HCT116 (cell line): ENCODE results near the gene JAK1. TPM values are rescaled to one million over a fixed set of nuclear protein-coding genes. Genes with fewer than 3 reads are reported as not detected.

Experiments
- ATAC-seq: fragments of 200-7000 bp; cut with Tn5 transposase; 2 replicates; pipeline ENCODE4 v1.9.1; 2020; ENCODE audit warnings: mild to moderate bottlenecking, moderate library complexity
- BruUV-seq: library from RNA; stranded (reverse); fragments of 400-500 nt; replicated peaks from 2 replicates; lab custom pipeline; 2021; lab: Mats Ljungman, UMichigan
- CTCF ChIA-PET: fragments of 300-600 bp; sonication (Branson Sonifier 250); formaldehyde crosslinking; loops from one replicate; lab custom pipeline; 2021; ENCODE audit warnings: antibody characterized with exemption; lab: Charles Lee
- POLR2A ChIA-PET: fragments of 300-600, 350-600 bp; sonication (Branson Sonifier 250); formaldehyde crosslinking; loops from one replicate; lab custom pipeline; 2021; ENCODE audit warnings: antibody characterized with exemption; lab: Charles Lee
- RAD21 ChIA-PET, 2 experiments: fragments of 300-600 bp; sonication (Branson Sonifier 250); formaldehyde crosslinking; loops; one replicate each; lab custom pipeline; 2023; ENCODE audit warnings: low total read pairs in 2 of 2; ENCODE audit not compliant: uncharacterized antibody in 2 of 2, unreplicated experiment in 2 of 2, low non-redundant PET in 1 of 2; lab: Charles Lee
- DNase-seq: peaks from one replicate; pipeline ENCODE4 v3.0.0-alpha.2; 2010; ENCODE audit warnings: low read depth, low spot score
- H2AFZ ChIP-seq: fragments of 200-600 bp; shearing (Covaris generic), sonication (generic); 2 replicates; pipeline ENCODE4 v1.6.1; 2017; ENCODE audit warnings: low read depth, mixed run types, mixed read lengths, antibody characterized with exemption, low read length; ENCODE audit not compliant: poor library complexity, severe bottlenecking
- H3K27ac ChIP-seq: 2 replicates; pipeline ENCODE4 v1.5.1; 2012; ENCODE audit warnings: low read depth, low read length
- H3K27me3 ChIP-seq: fragments of 200-600 bp; sonication (generic); 2 replicates; pipeline ENCODE4 v1.6.1; 2016; ENCODE audit warnings: mixed run types, low read length, mixed read lengths; ENCODE audit not compliant: insufficient read depth
- H3K36me3 ChIP-seq, 2 experiments: fragments of 200-500 bp in 1 of 2; fragments of 200-600 bp in 1 of 2; sonication (Bioruptor generic) in 1 of 2; sonication (generic) in 1 of 2; 2 replicates each; pipeline versions ENCODE4 v1.5.1 to v1.6.1; 2014 to 2016; ENCODE audit warnings: low read length in 2 of 2, inconsistent platforms in 1 of 2, mixed read lengths in 1 of 2, mixed run types in 1 of 2; ENCODE audit not compliant: insufficient read depth in 2 of 2, control insufficient read depth in 1 of 2
- H3K4me1 ChIP-seq, 2 experiments: fragments of 200-600 bp in 1 of 2; sonication (generic) in 1 of 2; 2 replicates each; pipeline versions ENCODE4 v1.5.1 to v1.6.1; 2012 to 2017; ENCODE audit warnings: low read length in 2 of 2, inconsistent platforms in 1 of 2, mild to moderate bottlenecking in 1 of 2, mixed read lengths in 1 of 2, mixed run types in 1 of 2, moderate library complexity in 1 of 2; ENCODE audit not compliant: insufficient read depth in 2 of 2, control insufficient read depth in 1 of 2
- H3K4me2 ChIP-seq: fragments of 200-600 bp; sonication (generic); 2 replicates; pipeline ENCODE4 v1.6.1; 2017; ENCODE audit warnings: mixed run types, low read length, mixed read lengths
- H3K4me3 ChIP-seq, 2 experiments: fragments of 200-600 bp in 1 of 2; sonication (generic) in 1 of 2; replicated peaks in 1 of 2; 2 replicates each; pipeline ENCODE4 v1.5.1; 2011 to 2016; ENCODE audit warnings: low read length in 2 of 2, control low read depth in 1 of 2, low read depth in 1 of 2, mild to moderate bottlenecking in 1 of 2, mixed read lengths in 1 of 2, mixed run types in 1 of 2
- H3K79me2 ChIP-seq: fragments of 200-600 bp; sonication (generic); 2 replicates; pipeline ENCODE4 v1.6.1; 2017; ENCODE audit warnings: mild to moderate bottlenecking, mixed run types, low read length, moderate library complexity, mixed read lengths; ENCODE audit not compliant: insufficient read depth
- H3K9ac ChIP-seq: fragments of 200-600 bp; sonication (generic); 2 replicates; pipeline ENCODE4 v1.6.1; 2016; ENCODE audit warnings: low read length, mixed read lengths
- H3K9me2 ChIP-seq: fragments of 200-600 bp; sonication (generic), shearing (Covaris generic); 2 replicates; pipeline ENCODE4 v1.6.1; 2017; ENCODE audit warnings: mixed run types, mild to moderate bottlenecking, moderate library complexity; ENCODE audit not compliant: insufficient read depth
- H3K9me3 ChIP-seq, 2 experiments: fragments of 200-500 bp in 1 of 2; fragments of 200-600 bp in 1 of 2; sonication (Bioruptor generic) in 1 of 2; sonication (generic) in 1 of 2; 2 replicates each; pipeline ENCODE4 v1.6.1; 2014 to 2017; ENCODE audit warnings: low read length in 2 of 2, mixed read lengths in 2 of 2, inconsistent platforms in 1 of 2, low read depth in 1 of 2, mild to moderate bottlenecking in 1 of 2, mixed run types in 1 of 2, moderate library complexity in 1 of 2; ENCODE audit not compliant: control insufficient read depth in 1 of 2, insufficient read depth in 1 of 2
- H4K20me1 ChIP-seq: fragments of 200-600 bp; sonication (generic), shearing (Covaris generic); 2 replicates; pipeline ENCODE4 v1.6.1; 2017; ENCODE audit warnings: mixed run types, mild to moderate bottlenecking, moderate library complexity; ENCODE audit not compliant: insufficient read depth
- CEBPB ChIP-seq: IDR thresholded peaks from 2 replicates; pipeline ENCODE4 v1.6.1; 2012; ENCODE audit warnings: low read depth
- EGR1 ChIP-seq: IDR thresholded peaks from 2 replicates; pipeline ENCODE4 v1.6.1; 2012; ENCODE audit warnings: low read depth
- EZH2phosphoT487 ChIP-seq: fragments of 200-600 bp; IDR thresholded peaks from 2 replicates; pipeline ENCODE4 v1.6.1; 2018; ENCODE audit warnings: antibody characterized with exemption, borderline replicate concordance
- JUND ChIP-seq: IDR thresholded peaks from 2 replicates; pipeline ENCODE4 v1.6.1; 2012
- POLR2A ChIP-seq: IDR thresholded peaks from 2 replicates; pipeline ENCODE4 v1.7.0; 2011; ENCODE audit warnings: borderline replicate concordance; ENCODE audit not compliant: insufficient read depth, insufficient read length; ENCODE audit errors: extremely low read depth
- RAD21 ChIP-seq: IDR thresholded peaks from 2 replicates; pipeline ENCODE4 v1.6.1; 2012; ENCODE audit warnings: low read depth, mild to moderate bottlenecking
- SP1 ChIP-seq: IDR thresholded peaks from 2 replicates; pipeline ENCODE4 v1.6.1; 2012; ENCODE audit warnings: low read depth
- SRF ChIP-seq: IDR thresholded peaks from 2 replicates; pipeline ENCODE4 v1.6.1; 2012; ENCODE audit warnings: low read depth
- TCF7L2 ChIP-seq: IDR thresholded peaks from 2 replicates; pipeline ENCODE4 v1.7.0; 2011; ENCODE audit warnings: borderline replicate concordance, inconsistent platforms; ENCODE audit not compliant: insufficient read depth, insufficient read length; ENCODE audit errors: extremely low read depth
- YY1 ChIP-seq: IDR thresholded peaks from 2 replicates; pipeline ENCODE4 v1.6.1; 2011; ENCODE audit warnings: low read length, low read depth, moderate library complexity, mild to moderate bottlenecking; ENCODE audit not compliant: insufficient replicate concordance; ENCODE audit errors: extremely low read depth
- ZFX ChIP-seq: fragments of 450-650 bp; IDR thresholded peaks from 2 replicates; pipeline ENCODE4 v1.6.1; 2017
- ZNF274 ChIP-seq: fragments of 200-500 bp; sonication (Bioruptor generic); IDR thresholded peaks from 2 replicates; pipeline ENCODE4 v1.6.1; 2014; ENCODE audit warnings: mild to moderate bottlenecking, low read depth, low read length, inconsistent platforms
- intact Hi-C: fragments of 100-400 bp; cut with micrococcal nuclease; formaldehyde crosslinking; loops from 2 replicates; pipeline ENCODE4 v1.10.0; 2022
- total RNA-seq: library from RNA; stranded (reverse); gene quantifications from one replicate; pipeline ENCODE4 v1.2.1, GENCODE V29; 2021; ENCODE audit not compliant: unreplicated experiment
- TF ChIP-seq, protein P1 (sequence below), 3 experiments: fragments of 200-600 bp in 1 of 3; sonication (generic) in 1 of 3; IDR thresholded peaks in 2 of 3; conservative IDR thresholded peaks in 1 of 3; 2 replicates each; pipeline ENCODE4 v1.5.1; 2012 to 2017; ENCODE audit warnings: low read depth in 2 of 3, low read length in 2 of 3, antibody characterized with exemption in 1 of 3, borderline replicate concordance in 1 of 3, control low read depth in 1 of 3, mild to moderate bottlenecking in 1 of 3, mixed read lengths in 1 of 3, mixed run types in 1 of 3, moderate library complexity in 1 of 3; ENCODE audit not compliant: insufficient read depth in 1 of 3
- TF ChIP-seq, protein P2 (sequence below): IDR thresholded peaks from 2 replicates; pipeline ENCODE4 v1.6.1; 2012
- TF ChIP-seq, protein P3 (sequence below): IDR thresholded peaks from 2 replicates; pipeline ENCODE4 v1.6.1; 2012
- TF ChIP-seq, protein P4 (sequence below): IDR thresholded peaks from 2 replicates; pipeline ENCODE4 v1.6.1; 2012; ENCODE audit warnings: low read depth

JAK1 gene
- total RNA-seq, 1 experiment from 2014 or later, result 53.2 TPM

DNA sequence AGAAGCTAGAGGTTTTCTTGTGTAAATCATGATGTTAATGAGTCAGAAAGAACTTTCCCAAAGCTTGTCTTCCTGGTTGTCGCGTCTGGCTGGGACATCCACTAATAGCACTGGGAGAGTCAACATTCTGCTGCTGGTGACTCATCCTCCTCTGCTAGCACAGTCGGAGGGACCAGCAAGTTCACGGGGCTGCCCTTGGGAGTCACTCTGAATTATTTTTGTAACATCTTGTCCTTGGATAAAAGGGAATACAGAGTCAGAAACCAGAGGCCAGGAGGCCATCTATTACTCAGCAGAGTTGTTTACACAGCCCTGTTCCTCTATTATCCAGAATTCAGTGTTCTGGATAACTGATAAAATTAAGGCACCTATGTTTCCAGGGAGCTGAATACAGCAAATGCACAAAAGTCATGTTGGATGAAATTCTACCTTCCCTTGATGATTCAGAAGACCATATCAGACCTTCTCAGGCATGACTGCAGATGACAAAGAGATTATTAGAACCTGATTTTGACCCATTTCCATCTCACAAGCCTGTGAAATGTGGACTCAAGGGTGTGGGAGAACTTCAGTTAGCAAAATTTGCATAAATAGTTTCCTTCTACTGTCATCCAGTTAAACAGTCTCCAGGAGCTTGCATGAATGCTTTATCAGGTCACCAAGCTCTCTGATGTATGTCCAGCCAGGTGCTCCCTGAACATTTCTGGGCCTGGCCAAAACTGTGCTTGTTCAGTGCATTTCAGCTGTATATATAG is 68.1 kb downstream of the JAK1 start (continued):
- TF ChIP-seq, protein P1, sequence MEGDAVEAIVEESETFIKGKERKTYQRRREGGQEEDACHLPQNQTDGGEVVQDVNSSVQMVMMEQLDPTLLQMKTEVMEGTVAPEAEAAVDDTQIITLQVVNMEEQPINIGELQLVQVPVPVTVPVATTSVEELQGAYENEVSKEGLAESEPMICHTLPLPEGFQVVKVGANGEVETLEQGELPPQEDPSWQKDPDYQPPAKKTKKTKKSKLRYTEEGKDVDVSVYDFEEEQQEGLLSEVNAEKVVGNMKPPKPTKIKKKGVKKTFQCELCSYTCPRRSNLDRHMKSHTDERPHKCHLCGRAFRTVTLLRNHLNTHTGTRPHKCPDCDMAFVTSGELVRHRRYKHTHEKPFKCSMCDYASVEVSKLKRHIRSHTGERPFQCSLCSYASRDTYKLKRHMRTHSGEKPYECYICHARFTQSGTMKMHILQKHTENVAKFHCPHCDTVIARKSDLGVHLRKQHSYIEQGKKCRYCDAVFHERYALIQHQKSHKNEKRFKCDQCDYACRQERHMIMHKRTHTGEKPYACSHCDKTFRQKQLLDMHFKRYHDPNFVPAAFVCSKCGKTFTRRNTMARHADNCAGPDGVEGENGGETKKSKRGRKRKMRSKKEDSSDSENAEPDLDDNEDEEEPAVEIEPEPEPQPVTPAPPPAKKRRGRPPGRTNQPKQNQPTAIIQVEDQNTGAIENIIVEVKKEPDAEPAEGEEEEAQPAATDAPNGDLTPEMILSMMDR (IDR thresholded peaks at IDR 0.05 in 2 of 3, conservative IDR thresholded peaks at IDR 0.05 in 1 of 3; ENCODE audit: borderline replicate concordance in 1 of 3, insufficient read depth in 1 of 3, low read depth in 2 of 3, low read length in 2 of 3), result no peak
- peak; percentile 15 for TF ChIP-seq RAD21

DNA sequence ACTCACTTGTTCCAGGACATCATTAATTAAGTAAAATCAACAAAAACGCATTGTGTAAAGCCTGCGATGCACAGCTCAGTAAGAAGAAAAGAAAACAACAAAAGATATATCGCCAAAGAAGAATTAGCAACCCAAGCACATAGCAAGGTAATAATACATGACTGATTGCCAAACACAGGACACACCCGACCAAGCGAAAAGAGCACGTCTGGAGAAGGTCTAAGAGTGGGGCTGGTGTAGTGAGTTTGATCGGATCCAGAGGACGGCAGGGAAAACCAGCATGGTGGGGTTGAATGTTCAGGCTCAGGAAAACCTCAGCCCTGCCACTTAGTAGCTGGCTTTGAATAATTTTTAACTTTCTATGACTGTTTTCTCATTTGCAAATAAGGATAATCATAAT is 69.8 kb downstream of the JAK1 start:
- ATAC-seq (no peak), DNase-seq (no peak)
- H2AFZ ChIP-seq, result no peak overlapping the region
- H3K27me3 ChIP-seq, result no peaks in the 10 kb centered on the region; the same call in 1 of the 2 replicates
- peaks cover 17% of the 10 kb centered on the region for H3K79me2 ChIP-seq
- H3K4me2 ChIP-seq, result peak overlapping the region; percentile 21; the same call in 1 of the 2 replicates
- no peak overlapping the region for H3K4me3 ChIP-seq
- ChIA-PET RAD21 (no interaction called here), POLR2A (no interaction called here), CTCF (no interaction called here)
- H4K20me1 ChIP-seq, result no peaks in the 10 kb centered on the region; the same call in 1 of the 2 replicates
- H3K9me2 ChIP-seq, result no peaks in the 10 kb centered on the region
- no peak overlapping the region for H3K27ac ChIP-seq
- no peak overlapping the region for H3K9ac ChIP-seq
- H3K36me3 ChIP-seq, result no peaks in the 10 kb centered on the region
- H3K4me1 ChIP-seq, result peaks cover 30 to 52% of the 10 kb centered on the region in 2 experiments
- intact Hi-C loops, result no loop called here
- BruUV-seq, result no TSS peak
- no peaks in the 10 kb centered on the region for H3K9me3 ChIP-seq
- TF ChIP-seq YY1 (no peak), SRF (no peak), CEBPB (no peak), EZH2phosphoT487 (no peak), EGR1 (no peak), TCF7L2 (no peak), ZFX (no peak), POLR2A (no peak), SP1 (no peak), ZNF274 (no peak), JUND (no peak)
- TF ChIP-seq, protein P2, sequence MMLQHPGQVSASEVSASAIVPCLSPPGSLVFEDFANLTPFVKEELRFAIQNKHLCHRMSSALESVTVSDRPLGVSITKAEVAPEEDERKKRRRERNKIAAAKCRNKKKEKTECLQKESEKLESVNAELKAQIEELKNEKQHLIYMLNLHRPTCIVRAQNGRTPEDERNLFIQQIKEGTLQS, result no peak
- TF ChIP-seq, protein P1 (IDR thresholded peaks at IDR 0.05 in 2 of 3, conservative IDR thresholded peaks at IDR 0.05 in 1 of 3; ENCODE audit: borderline replicate concordance in 1 of 3, insufficient read depth in 1 of 3, low read depth in 2 of 3, low read length in 2 of 3), result no peak
- TF ChIP-seq, protein P3, sequence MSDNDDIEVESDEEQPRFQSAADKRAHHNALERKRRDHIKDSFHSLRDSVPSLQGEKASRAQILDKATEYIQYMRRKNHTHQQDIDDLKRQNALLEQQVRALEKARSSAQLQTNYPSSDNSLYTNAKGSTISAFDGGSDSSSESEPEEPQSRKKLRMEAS, result no peak
- TF ChIP-seq, protein P4, sequence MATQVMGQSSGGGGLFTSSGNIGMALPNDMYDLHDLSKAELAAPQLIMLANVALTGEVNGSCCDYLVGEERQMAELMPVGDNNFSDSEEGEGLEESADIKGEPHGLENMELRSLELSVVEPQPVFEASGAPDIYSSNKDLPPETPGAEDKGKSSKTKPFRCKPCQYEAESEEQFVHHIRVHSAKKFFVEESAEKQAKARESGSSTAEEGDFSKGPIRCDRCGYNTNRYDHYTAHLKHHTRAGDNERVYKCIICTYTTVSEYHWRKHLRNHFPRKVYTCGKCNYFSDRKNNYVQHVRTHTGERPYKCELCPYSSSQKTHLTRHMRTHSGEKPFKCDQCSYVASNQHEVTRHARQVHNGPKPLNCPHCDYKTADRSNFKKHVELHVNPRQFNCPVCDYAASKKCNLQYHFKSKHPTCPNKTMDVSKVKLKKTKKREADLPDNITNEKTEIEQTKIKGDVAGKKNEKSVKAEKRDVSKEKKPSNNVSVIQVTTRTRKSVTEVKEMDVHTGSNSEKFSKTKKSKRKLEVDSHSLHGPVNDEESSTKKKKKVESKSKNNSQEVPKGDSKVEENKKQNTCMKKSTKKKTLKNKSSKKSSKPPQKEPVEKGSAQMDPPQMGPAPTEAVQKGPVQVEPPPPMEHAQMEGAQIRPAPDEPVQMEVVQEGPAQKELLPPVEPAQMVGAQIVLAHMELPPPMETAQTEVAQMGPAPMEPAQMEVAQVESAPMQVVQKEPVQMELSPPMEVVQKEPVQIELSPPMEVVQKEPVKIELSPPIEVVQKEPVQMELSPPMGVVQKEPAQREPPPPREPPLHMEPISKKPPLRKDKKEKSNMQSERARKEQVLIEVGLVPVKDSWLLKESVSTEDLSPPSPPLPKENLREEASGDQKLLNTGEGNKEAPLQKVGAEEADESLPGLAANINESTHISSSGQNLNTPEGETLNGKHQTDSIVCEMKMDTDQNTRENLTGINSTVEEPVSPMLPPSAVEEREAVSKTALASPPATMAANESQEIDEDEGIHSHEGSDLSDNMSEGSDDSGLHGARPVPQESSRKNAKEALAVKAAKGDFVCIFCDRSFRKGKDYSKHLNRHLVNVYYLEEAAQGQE, result no peak
